OCI-M2 (cell line): ENCODE results near the gene NOP53.
"Not testable (repeated sequence)": the region's sequence is repeated elsewhere in the genome, so short reads cannot be mapped to it uniquely, and the experiment has no call there.

Experiments used
- DNase-seq: peaks from one replicate; lab custom pipeline; 2025; ENCODE audit not compliant: unreplicated experiment; lab: John Stamatoyannopoulos, UW

The NOP53 gene

GRCh38 chr19:47716270-47716937 is 28.9 kb upstream of the NOP53 start:
- no peak for DNase-seq

GRCh38 chr19:47718415-47719046 is 26.8 kb upstream of the NOP53 start:
- not testable (repeated sequence) for DNase-seq

GRCh38 chr19:47719047-47719859 is 26.1 kb upstream of the NOP53 start:
- no peak for DNase-seq

- DNase-seq: no peak
These were observed 24.5 kb upstream of the NOP53 start for GRCh38 chr19:47720669-47721422.

- DNase-seq: no peak
These were observed 21.8 kb upstream of the NOP53 start for GRCh38 chr19:47723581-47723940.

- no peak for DNase-seq
These were observed 19.5 kb upstream of the NOP53 start for GRCh38 chr19:47725759-47726401.

GRCh38 chr19:47726467-47726866 is 18.9 kb upstream of the NOP53 start:
- DNase-seq: no peak

GRCh38 chr19:47728295-47728694 is 17.1 kb upstream of the NOP53 start:
- DNase-seq: not testable (repeated sequence)

GRCh38 chr19:47729468-47729798 is 15.9 kb upstream of the NOP53 start:
- DNase-seq: peak; percentile 62

GRCh38 chr19:47729799-47730520 is 15.4 kb upstream of the NOP53 start:
- DNase-seq: peak; percentile 79

GRCh38 chr19:47730521-47730889 is 14.8 kb upstream of the NOP53 start:
- no peak for DNase-seq

GRCh38 chr19:47730910-47731309 is 14.4 kb upstream of the NOP53 start:
- DNase-seq: no peak

GRCh38 chr19:47735131-47735530 is 10.2 kb upstream of the NOP53 start:
- no peak for DNase-seq

- DNase-seq: no peak
These were observed 4.4 kb upstream of the NOP53 start for GRCh38 chr19:47740866-47741519.

- DNase-seq: no peak
These were observed 3.7 kb upstream of the NOP53 start for GRCh38 chr19:47741544-47742140.

GRCh38 chr19:47742634-47743033 is 2.7 kb upstream of the NOP53 start:
- DNase-seq: no peak

- not testable (repeated sequence) for DNase-seq
These were observed 783 bp downstream of the NOP53 start for GRCh38 chr19:47746129-47746528.

GRCh38 chr19:47749326-47749725 is 4.0 kb downstream of the NOP53 start:
- no peak for DNase-seq

- DNase-seq: no peak
These were observed 5.4 kb downstream of the NOP53 start for GRCh38 chr19:47750752-47751151.
